Effector memory CD4-positive, alpha-beta T cell (primary cell): ENCODE data around the gene ZBTB7C.

Experiments
- DNase-seq, 3 donors: peaks; one replicate each; pipeline ENCODE4 v3.0.0-alpha.2; 2020
- H3K27ac ChIP-seq: 2 replicates; pipeline ENCODE4 v1.7.0; 2013; ENCODE audit warnings: mild to moderate bottlenecking, low read length, moderate library complexity; ENCODE audit not compliant: insufficient read depth, poor library complexity, severe bottlenecking
- H3K27me3 ChIP-seq: replicated peaks from 2 replicates; pipeline ENCODE4 v1.7.0; 2013; ENCODE audit warnings: mild to moderate bottlenecking, low read length; ENCODE audit not compliant: insufficient read depth, control insufficient read depth, poor library complexity, severe bottlenecking
- H3K36me3 ChIP-seq: 2 replicates; pipeline ENCODE4 v1.7.0; 2013; ENCODE audit warnings: mild to moderate bottlenecking, low read length, moderate library complexity; ENCODE audit not compliant: control insufficient read depth, insufficient read depth
- H3K4me1 ChIP-seq: 2 replicates; pipeline ENCODE4 v1.7.0; 2013; ENCODE audit warnings: low read length, mild to moderate bottlenecking; ENCODE audit not compliant: control insufficient read depth, insufficient read depth, poor library complexity, severe bottlenecking
- H3K4me3 ChIP-seq: 2 replicates; pipeline ENCODE4 v1.7.0; 2013; ENCODE audit warnings: low read length, low read depth, mild to moderate bottlenecking; ENCODE audit not compliant: insufficient read depth, poor library complexity, severe bottlenecking
- H3K9me3 ChIP-seq: 2 replicates; pipeline ENCODE4 v1.7.0; 2013; ENCODE audit warnings: mild to moderate bottlenecking, low read length, moderate library complexity; ENCODE audit not compliant: control insufficient read depth

Gene ZBTB7C

DNA sequence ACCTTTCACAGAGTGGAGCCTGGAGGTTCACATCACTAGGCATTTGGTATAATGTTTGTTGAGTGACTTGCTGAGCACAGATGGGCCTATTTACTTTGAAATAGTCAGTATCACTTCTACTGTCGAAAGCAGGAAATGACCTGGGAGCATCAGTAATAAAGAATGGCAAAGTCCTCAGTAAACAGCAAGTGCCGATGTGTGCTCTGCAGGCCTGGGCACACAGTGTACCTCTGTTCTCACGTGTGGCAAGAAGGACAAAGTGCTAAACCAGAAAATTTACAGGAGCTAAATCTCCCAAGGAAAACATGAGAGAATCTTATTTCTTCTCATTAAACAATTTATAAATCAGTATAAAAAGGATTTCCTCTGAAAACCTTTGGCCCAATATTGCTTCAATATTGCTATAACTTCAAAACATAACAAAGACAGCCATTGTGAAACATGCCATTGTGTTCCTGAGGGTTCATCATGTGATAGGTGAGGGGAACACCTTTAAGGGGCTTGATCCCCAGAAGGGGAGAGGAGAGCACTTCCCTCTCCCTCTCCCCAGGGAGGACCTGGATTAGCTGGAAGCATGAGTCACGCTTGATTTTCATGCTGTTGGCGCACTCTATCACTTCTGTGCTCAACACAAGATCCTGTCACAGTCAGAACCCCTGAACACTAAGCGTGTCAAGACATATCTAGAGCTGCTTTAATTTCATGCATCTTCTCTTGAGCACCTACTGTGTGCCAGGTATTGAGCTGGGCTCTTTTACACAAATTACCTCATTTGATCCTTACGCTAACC, 347.2 kb downstream of the ZBTB7C start:
- Histone ChIP-seq H3K4me1 (no peaks in the 10 kb centered on the region), H3K4me3 (no peak overlapping the region), H3K36me3 (no peaks in the 10 kb centered on the region), H3K27me3 (peaks cover 5% of the 10 kb centered on the region), H3K9me3 (no peaks in the 10 kb centered on the region), H3K27ac (no peak overlapping the region)
- no peak for DNase-seq

DNA sequence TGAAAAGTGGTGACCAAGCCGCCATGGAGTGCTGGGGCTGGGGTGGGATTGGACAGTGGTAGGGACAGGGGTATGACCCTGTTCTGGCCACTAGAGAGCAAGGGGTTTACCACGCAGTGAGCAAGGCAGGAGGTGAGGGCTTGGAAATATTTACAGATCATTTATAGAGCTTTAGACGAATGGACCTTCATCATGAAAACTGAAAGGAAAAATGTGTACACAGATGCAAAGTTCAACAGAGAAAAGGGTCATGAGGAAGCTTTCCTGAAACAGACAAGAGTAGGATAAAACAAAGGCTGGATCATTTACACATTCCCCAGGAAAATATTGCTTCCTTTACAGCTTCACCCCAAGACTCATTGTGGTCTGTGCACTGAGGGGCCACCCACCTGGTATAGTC, 348.2 kb downstream of the ZBTB7C start:
- no peaks in the 10 kb centered on the region for H3K36me3 ChIP-seq
- H3K27me3 ChIP-seq = peaks cover 5% of the 10 kb centered on the region
- no peaks in the 10 kb centered on the region for H3K4me1 ChIP-seq
- H3K9me3 ChIP-seq = no peaks in the 10 kb centered on the region
- DNase-seq = no peak
- H3K27ac ChIP-seq = no peak overlapping the region
- H3K4me3 ChIP-seq = no peak overlapping the region

DNA sequence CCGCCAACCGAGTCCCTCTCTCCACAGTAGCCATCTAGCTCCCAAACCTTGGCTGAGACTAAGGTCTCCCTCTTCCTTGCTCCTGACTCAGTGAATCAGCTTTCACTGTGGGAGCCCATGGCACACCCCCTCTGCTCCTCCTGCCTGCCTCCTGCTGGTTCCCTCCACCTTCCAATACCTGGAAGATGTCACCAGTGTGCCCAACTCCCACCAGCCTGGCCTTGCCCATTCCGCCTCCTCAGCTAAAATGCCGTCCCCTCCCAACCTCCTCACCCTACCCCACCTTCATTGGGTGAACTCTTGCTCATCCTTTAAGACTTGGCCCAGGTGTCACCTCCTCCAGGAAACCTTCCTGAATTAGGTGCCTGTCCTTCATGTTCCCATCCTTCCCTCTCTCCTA, 348.8 kb downstream of the ZBTB7C start:
- Histone ChIP-seq H3K27me3 (peaks cover 5% of the 10 kb centered on the region), H3K9me3 (no peaks in the 10 kb centered on the region), H3K36me3 (no peaks in the 10 kb centered on the region), H3K4me1 (no peaks in the 10 kb centered on the region), H3K4me3 (no peak overlapping the region), H3K27ac (no peak overlapping the region)
- DNase-seq = no peak

DNA sequence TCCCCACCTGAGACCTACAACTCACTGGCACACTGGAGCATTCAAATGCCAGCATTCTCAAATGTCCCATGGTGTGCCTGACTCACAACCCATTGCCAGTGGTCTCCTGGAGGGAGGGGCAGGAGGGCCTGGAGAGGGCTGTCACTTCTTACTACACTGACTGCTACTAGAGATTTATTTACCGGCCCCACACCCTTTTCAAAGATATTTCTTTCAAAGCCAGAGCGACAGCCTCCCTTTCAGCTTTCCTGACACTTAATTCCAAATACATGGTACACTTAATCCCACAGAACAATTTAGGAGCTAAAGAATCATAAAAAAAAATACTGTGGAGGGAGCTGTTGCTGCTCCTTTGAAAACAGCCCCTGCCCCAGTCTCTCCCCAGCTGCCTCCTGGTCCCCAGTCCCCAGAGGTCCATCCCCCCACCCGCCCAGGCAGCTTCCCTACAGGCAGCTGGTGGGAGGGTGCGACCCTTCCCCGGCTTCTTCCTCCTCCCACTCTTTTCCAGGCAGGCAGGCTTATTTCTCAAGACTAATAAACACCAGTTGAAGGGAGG, 349.6 kb downstream of the ZBTB7C start:
- peaks cover 5% of the 10 kb centered on the region for H3K27me3 ChIP-seq
- H3K36me3 ChIP-seq = no peaks in the 10 kb centered on the region
- no peak for DNase-seq
- H3K9me3 ChIP-seq = no peaks in the 10 kb centered on the region
- no peaks in the 10 kb centered on the region for H3K4me1 ChIP-seq
- H3K4me3 ChIP-seq = no peak overlapping the region
- H3K27ac ChIP-seq = no peak overlapping the region

DNA sequence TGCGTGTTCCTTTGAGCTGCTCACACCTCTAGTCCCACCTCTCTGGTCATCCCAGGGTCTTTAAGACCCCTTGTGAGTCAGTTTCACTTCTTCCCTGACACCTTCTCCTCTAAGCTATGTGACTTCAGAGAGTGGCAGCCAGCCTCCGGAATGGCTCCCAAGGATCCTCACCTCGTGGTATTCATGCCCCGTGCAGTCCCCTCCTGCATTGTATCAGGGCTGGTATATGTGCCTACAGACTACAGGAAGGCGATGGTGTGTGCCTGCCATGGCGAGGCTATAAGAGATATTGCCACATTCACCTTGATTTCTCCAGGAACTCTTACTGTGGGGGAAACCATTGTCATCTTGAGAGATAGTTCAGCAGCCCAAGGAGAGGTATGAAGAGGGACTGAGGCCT, 350.7 kb downstream of the ZBTB7C start:
- no peaks in the 10 kb centered on the region for H3K4me1 ChIP-seq
- H3K9me3 ChIP-seq = no peaks in the 10 kb centered on the region
- no peak overlapping the region for H3K27ac ChIP-seq
- no peaks in the 10 kb centered on the region for H3K36me3 ChIP-seq
- H3K4me3 ChIP-seq = no peak overlapping the region
- no peak for DNase-seq
- peaks cover 5% of the 10 kb centered on the region for H3K27me3 ChIP-seq

DNA sequence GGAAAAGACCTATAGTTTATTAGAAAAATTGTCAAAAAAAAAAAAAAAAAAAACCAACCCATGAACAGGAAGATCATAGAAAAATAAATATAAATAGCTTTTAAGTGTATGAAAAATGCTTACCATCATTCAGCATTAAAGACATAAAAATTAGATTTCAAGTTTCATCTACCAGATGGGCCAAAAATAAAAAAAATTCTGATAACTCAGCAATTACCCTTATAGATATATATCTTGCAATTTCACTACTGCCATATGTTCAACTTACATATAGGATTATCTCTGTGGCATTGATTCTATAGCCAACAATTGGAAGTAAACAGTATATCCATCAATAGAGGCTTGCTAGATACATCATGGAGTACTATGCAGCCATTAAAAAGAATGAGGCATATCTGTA, 352.2 kb downstream of the ZBTB7C start:
- H3K4me1 ChIP-seq = no peaks in the 10 kb centered on the region
- no peaks in the 10 kb centered on the region for H3K9me3 ChIP-seq
- no peak overlapping the region for H3K4me3 ChIP-seq
- H3K27me3 ChIP-seq = peaks cover 5% of the 10 kb centered on the region
- DNase-seq = no peak
- no peak overlapping the region for H3K27ac ChIP-seq
- no peaks in the 10 kb centered on the region for H3K36me3 ChIP-seq

DNA sequence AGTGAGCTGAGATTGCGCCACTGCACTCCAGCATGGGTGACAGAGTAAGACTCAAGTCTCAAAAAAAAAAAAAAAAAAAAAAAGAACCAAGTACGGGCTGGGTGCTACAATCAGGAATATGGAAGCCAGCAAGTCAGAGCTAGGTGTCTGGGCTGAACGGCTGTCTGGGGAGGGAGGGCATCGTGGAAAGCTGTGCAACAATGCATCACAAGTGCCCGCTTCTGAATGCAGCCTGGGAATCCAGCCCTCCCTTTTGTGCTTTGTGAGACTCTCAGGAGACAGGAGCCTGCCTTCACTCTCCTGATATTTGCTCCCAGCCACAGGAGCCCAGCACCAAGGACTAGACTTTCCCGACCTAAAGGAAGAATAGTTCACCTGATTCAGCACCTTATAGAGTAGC, 353.8 kb downstream of the ZBTB7C start:
- H3K4me1 ChIP-seq = no peaks in the 10 kb centered on the region
- peaks cover 9% of the 10 kb centered on the region for H3K27me3 ChIP-seq
- DNase-seq = no peak
- no peaks in the 10 kb centered on the region for H3K9me3 ChIP-seq
- no peaks in the 10 kb centered on the region for H3K36me3 ChIP-seq
- no peak overlapping the region for H3K27ac ChIP-seq
- H3K4me3 ChIP-seq = no peak overlapping the region

DNA sequence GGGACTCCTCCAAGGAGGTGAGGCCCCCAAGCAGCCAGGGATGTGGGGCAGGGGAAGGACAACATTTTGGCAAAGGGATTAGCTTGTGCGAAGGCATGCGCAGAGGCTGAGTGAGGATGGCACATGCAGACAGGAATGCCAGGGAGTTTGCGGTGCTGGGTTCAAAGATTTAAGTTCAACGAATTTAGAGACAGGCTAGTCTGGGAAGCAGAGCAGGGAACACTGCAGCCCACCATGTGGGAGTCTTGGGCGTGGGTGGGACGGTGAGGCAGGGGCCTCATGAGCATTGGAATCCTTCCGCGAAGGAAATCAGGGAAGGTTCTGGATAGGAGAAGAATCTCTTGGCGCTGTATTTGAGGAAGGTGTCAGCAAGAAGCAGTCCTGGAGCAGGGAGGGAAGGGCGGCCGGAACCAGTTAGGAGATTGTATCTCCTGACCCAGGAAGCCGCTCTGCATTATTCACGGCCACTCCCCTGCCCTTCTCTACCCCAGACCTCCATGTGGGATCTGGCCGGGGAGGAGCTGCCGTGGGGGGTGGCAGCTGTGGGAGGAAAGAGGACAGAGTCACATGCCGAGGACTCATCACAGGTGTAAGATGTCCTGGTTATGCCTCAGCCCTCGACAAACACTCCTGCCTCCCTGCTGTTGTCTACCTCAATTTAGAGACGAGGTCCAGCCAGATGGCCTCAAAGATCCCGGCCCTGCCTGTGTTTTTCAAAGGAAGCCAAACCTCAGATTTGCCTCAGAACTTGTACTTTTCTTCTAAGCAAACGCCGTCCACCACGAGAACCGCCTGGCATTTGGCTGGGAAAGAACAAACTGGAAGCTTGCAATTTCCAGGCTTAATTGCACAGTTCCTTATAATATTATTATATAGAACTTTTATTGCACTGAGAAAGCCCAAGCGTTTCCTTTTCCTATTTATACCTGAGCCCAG, 355.0 kb downstream of the ZBTB7C start:
- Histone ChIP-seq H3K27ac (no peak overlapping the region), H3K27me3 (peaks cover 6% of the 10 kb centered on the region), H3K36me3 (no peaks in the 10 kb centered on the region), H3K4me1 (no peaks in the 10 kb centered on the region), H3K4me3 (no peak overlapping the region), H3K9me3 (no peaks in the 10 kb centered on the region)
- DNase-seq = no peak

DNA sequence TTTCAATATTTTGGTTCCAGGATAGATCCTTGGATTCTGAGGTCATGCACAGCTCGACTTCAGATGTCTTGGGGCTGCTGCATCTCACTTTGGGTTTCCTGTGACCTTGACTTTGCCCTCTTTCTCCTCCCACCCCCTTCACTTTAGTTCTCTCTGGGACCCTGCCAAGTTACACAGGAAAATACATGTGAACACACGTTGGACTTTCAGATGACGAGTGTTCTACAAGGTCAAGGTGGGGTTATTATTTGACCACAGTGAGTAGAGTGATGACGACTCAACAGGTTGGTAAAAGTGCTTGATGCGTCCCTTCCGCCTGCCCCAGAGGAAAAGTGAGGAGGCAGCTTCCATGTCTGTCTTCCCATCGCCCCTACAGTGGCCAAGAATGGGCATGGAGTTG, 356.3 kb downstream of the ZBTB7C start:
- no peak overlapping the region for H3K4me3 ChIP-seq
- H3K27ac ChIP-seq = no peak overlapping the region
- H3K4me1 ChIP-seq = no peaks in the 10 kb centered on the region
- H3K36me3 ChIP-seq = no peaks in the 10 kb centered on the region
- no peaks in the 10 kb centered on the region for H3K9me3 ChIP-seq
- DNase-seq = no peak
- peaks cover 4% of the 10 kb centered on the region for H3K27me3 ChIP-seq
